Left ventricle myocardium inferior (tissue), 1 donor: ENCODE measurements around the gene DNAAF9. TPM values are rescaled to one million over a fixed set of nuclear protein-coding genes. Genes with fewer than 3 reads are reported as not detected.
A peak's percentile ranks its signal among the peaks of the same experiment; 100 is the strongest.

Experiments
- DNase-seq: peaks from one replicate; pipeline ENCODE4 v3.0.0-alpha.2; 2020
- H3K27ac ChIP-seq: fragments of 200-600 bp; replicated peaks from 2 replicates; pipeline ENCODE4 v1.8.0; 2021
- H3K27me3 ChIP-seq: fragments of 200-600 bp; 2 replicates; pipeline ENCODE4 v1.8.0; 2021; ENCODE audit warnings: low read depth
- H3K36me3 ChIP-seq: fragments of 200-600 bp; 2 replicates; pipeline ENCODE4 v1.8.0; 2021
- H3K4me1 ChIP-seq: fragments of 200-600 bp; 2 replicates; pipeline ENCODE4 v1.8.0; 2021
- H3K4me3 ChIP-seq: fragments of 200-600 bp; 2 replicates; pipeline ENCODE4 v1.8.0; 2021; ENCODE audit warnings: mild to moderate bottlenecking, moderate library complexity
- H3K9me3 ChIP-seq: fragments of 200-600 bp; replicated peaks from 2 replicates; pipeline ENCODE4 v1.8.0; 2021
- CTCF ChIP-seq: fragments of 200-600 bp; IDR thresholded peaks from 2 replicates; pipeline ENCODE4 v1.8.0; 2021; ENCODE audit warnings: antibody characterized with exemption, mild to moderate bottlenecking, borderline replicate concordance
- intact Hi-C: fragments of 100-400 bp; cut with micrococcal nuclease; formaldehyde crosslinking; loops from one replicate; pipeline ENCODE4 v1.11.0; 2022
- total RNA-seq: library from RNA; stranded (reverse); fragmentation: NEBNext Ultra II Directional; extraction: Animal tissue kit (Norgen Biotek cat#: 25700); gene quantifications from one replicate; pipeline ENCODE4 v1.2.1, GENCODE V29; 2021
- donor health status: DM: no; HTN: yes; CAD: no; lungs with severe emphysema.

The DNAAF9 gene
- total RNA-seq, 1 donor from 2014 or later: 26.2 TPM

- DNase-seq: no peak
- Histone ChIP-seq H3K27ac (peak overlapping the region; percentile 62), H3K4me1 (peaks cover 57% of the 10 kb centered on the region)
Observed at GRCh38 chr20:3400260-3401155, 7.0 kb downstream of the DNAAF9 start.

GRCh38 chr20:3398681-3399252, 8.7 kb downstream of the DNAAF9 start:
- H3K36me3 ChIP-seq: no peaks in the 10 kb centered on the region
- TF ChIP-seq CTCF: no peak
- DNase-seq: no peak
- H3K4me1 ChIP-seq: peaks cover 48% of the 10 kb centered on the region
- no peak overlapping the region for H3K4me3 ChIP-seq
- intact Hi-C loops: no loop called here
- peak overlapping the region; percentile 62 for H3K27ac ChIP-seq
- H3K9me3 ChIP-seq: no peaks in the 10 kb centered on the region
- no peaks in the 10 kb centered on the region for H3K27me3 ChIP-seq

More at GRCh38 chr20:3400260-3401155, 7.0 kb downstream of the DNAAF9 start:
- no peaks in the 10 kb centered on the region for H3K36me3 ChIP-seq
- no peak for TF ChIP-seq CTCF
- intact Hi-C loops: no loop called here
- H3K9me3 ChIP-seq: no peaks in the 10 kb centered on the region
- no peak overlapping the region for H3K4me3 ChIP-seq
- no peaks in the 10 kb centered on the region for H3K27me3 ChIP-seq

- DNase-seq: no peak
- no peak overlapping the region for H3K4me3 ChIP-seq
- peaks cover 63% of the 10 kb centered on the region for H3K4me1 ChIP-seq
- no peak overlapping the region for H3K27ac ChIP-seq
- no peaks in the 10 kb centered on the region for H3K36me3 ChIP-seq
- no peak for TF ChIP-seq CTCF
- intact Hi-C loops: no loop called here
- no peaks in the 10 kb centered on the region for H3K27me3 ChIP-seq
- no peaks in the 10 kb centered on the region for H3K9me3 ChIP-seq
Observed at GRCh38 chr20:3396492-3396891, 11.0 kb downstream of the DNAAF9 start.

- no peaks in the 10 kb centered on the region for H3K27me3 ChIP-seq
- H3K4me3 ChIP-seq: no peak overlapping the region
- peaks cover 47% of the 10 kb centered on the region for H3K4me1 ChIP-seq
- intact Hi-C loops: no loop called here
- H3K27ac ChIP-seq: no peak overlapping the region
- H3K9me3 ChIP-seq: peaks cover 12% of the 10 kb centered on the region
- no peak for TF ChIP-seq CTCF
- no peak for DNase-seq
- H3K36me3 ChIP-seq: no peaks in the 10 kb centered on the region
Observed at GRCh38 chr20:3392756-3393155, 14.7 kb downstream of the DNAAF9 start.

- Histone ChIP-seq H3K27me3 (no peaks in the 10 kb centered on the region), H3K9me3 (peaks cover 21% of the 10 kb centered on the region), H3K4me3 (no peak overlapping the region), H3K27ac (peak overlapping the region; percentile 54), H3K36me3 (no peaks in the 10 kb centered on the region), H3K4me1 (peaks cover 44% of the 10 kb centered on the region)
- no peak for TF ChIP-seq CTCF
- no peak for DNase-seq
- intact Hi-C loops: no loop called here
Observed at GRCh38 chr20:3390759-3391425, 16.6 kb downstream of the DNAAF9 start.
